Activated CD8-positive, alpha-beta memory T cell treated with anti-CD3 and anti-CD28 coated beads for 4 hours (primary cell): ENCODE results near the gene SUPT4H1.
A peak's percentile ranks its signal among the peaks of the same experiment; 100 is the strongest.

Experiments
- DNase-seq, 2 donors: peaks; one replicate each; pipeline ENCODE4 v3.0.0-alpha.2; 2020; ENCODE audit warnings: low read depth in 2 of 2

SUPT4H1 gene

GRCh38 chr17:58318627-58319172 lies 33.3 kb downstream of the SUPT4H1 start:
- no peak for DNase-seq

- DNase-seq = no peak
Measured at GRCh38 chr17:58318065-58318481, 33.9 kb downstream of the SUPT4H1 start.

- peak in 1 of 2 donors; percentile 61 for DNase-seq
Measured at GRCh38 chr17:58317421-58318064, 34.5 kb downstream of the SUPT4H1 start.

GRCh38 chr17:58316260-58316960 lies 35.6 kb downstream of the SUPT4H1 start:
- no peak for DNase-seq

- no peak for DNase-seq
Measured at GRCh38 chr17:58315750-58316149, 36.3 kb downstream of the SUPT4H1 start.

GRCh38 chr17:58315281-58315711 lies 36.7 kb downstream of the SUPT4H1 start:
- no peak for DNase-seq

GRCh38 chr17:58314706-58315015 lies 37.3 kb downstream of the SUPT4H1 start:
- no peak for DNase-seq

- no peak for DNase-seq
Measured at GRCh38 chr17:58313815-58314705, 37.9 kb downstream of the SUPT4H1 start.

GRCh38 chr17:58312829-58313228 lies 39.2 kb downstream of the SUPT4H1 start:
- no peak for DNase-seq

- DNase-seq = no peak
Measured at GRCh38 chr17:58312021-58312630, 39.9 kb downstream of the SUPT4H1 start.

GRCh38 chr17:58311429-58311894 lies 40.5 kb downstream of the SUPT4H1 start:
- no peak for DNase-seq

GRCh38 chr17:58310511-58311428 lies 41.2 kb downstream of the SUPT4H1 start:
- no peak for DNase-seq

- DNase-seq = no peak
Measured at GRCh38 chr17:58309918-58310259, 42.1 kb downstream of the SUPT4H1 start.

- no peak for DNase-seq
Measured at GRCh38 chr17:58308985-58309917, 42.8 kb downstream of the SUPT4H1 start.

- DNase-seq = no peak
Measured at GRCh38 chr17:58308173-58308984, 43.6 kb downstream of the SUPT4H1 start.

- DNase-seq = no peak
Measured at GRCh38 chr17:58307468-58308172, 44.4 kb downstream of the SUPT4H1 start.

GRCh38 chr17:58306131-58306951 lies 45.7 kb downstream of the SUPT4H1 start:
- no peak for DNase-seq
